HL-60/S4 treated with phorbol 12-myristate 13-acetate at 8.2 ng/mL for 4 days and 3 days (cell line): ENCODE data around the gene GARIN3.
"Not testable (repeated sequence)": the region's sequence is repeated elsewhere in the genome, so short reads cannot be mapped to it uniquely, and the experiment has no call there.

Experiments used
- in situ Hi-C: fragments of 300-500 bp; cut with MboI; formaldehyde crosslinking; loops from 2 replicates; pipeline ENCODE4 v1.15.0; 2022; ENCODE audit warnings: low sequenced_read_pairs

GARIN3 gene

GRCh38 chr5:157186309-157187045 lies 20.4 kb upstream of the GARIN3 start:
- in situ Hi-C loops, result no loop called here

GRCh38 chr5:157185122-157185521 lies 19.1 kb upstream of the GARIN3 start:
- in situ Hi-C loops, result not testable (repeated sequence)

GRCh38 chr5:157184117-157184670 lies 18.1 kb upstream of the GARIN3 start:
- in situ Hi-C loops, result no loop called here

- in situ Hi-C loops, result no loop called here
Observed at GRCh38 chr5:157182143-157182757, 16.2 kb upstream of the GARIN3 start.

- in situ Hi-C loops, result no loop called here
Observed at GRCh38 chr5:157180374-157181264, 14.6 kb upstream of the GARIN3 start, which contains the start of gene ITK. Gene ITK (plus strand): TSS chr5:157180840. CDS start chr5:157180978, 138 bp downstream.

- in situ Hi-C loops, result no loop called here
Observed at GRCh38 chr5:157178966-157179365, 12.9 kb upstream of the GARIN3 start.

- in situ Hi-C loops, result no loop called here
Observed at GRCh38 chr5:157177953-157178352, 11.9 kb upstream of the GARIN3 start.

- in situ Hi-C loops, result no loop called here
Observed at GRCh38 chr5:157175071-157175612, 9.1 kb upstream of the GARIN3 start.

GRCh38 chr5:157172403-157172802 lies 6.3 kb upstream of the GARIN3 start:
- in situ Hi-C loops, result no loop called here

- in situ Hi-C loops, result no loop called here
Observed at GRCh38 chr5:157168286-157168685, 2.2 kb upstream of the GARIN3 start.

- in situ Hi-C loops, result no loop called here
Observed at GRCh38 chr5:157167214-157167621, 1.2 kb upstream of the GARIN3 start.

GRCh38 chr5:157165668-157166067 lies 396 bp downstream of the GARIN3 start:
- in situ Hi-C loops, result no loop called here

GRCh38 chr5:157165261-157165660 lies 803 bp downstream of the GARIN3 start:
- in situ Hi-C loops, result no loop called here

- in situ Hi-C loops, result no loop called here
Observed at GRCh38 chr5:157164521-157164920, 1.5 kb downstream of the GARIN3 start.

- in situ Hi-C loops, result no loop called here
Observed at GRCh38 chr5:157162919-157163510, 3.0 kb downstream of the GARIN3 start.

- in situ Hi-C loops, result no loop called here
Observed at GRCh38 chr5:157161996-157162395, 4.1 kb downstream of the GARIN3 start.

GRCh38 chr5:157160001-157160400 lies 6.1 kb downstream of the GARIN3 start:
- in situ Hi-C loops, result no loop called here

- in situ Hi-C loops, result no loop called here
Observed at GRCh38 chr5:157159209-157159751, 6.8 kb downstream of the GARIN3 start.

- in situ Hi-C loops, result no loop called here
Observed at GRCh38 chr5:157157293-157157891, 8.7 kb downstream of the GARIN3 start.

- in situ Hi-C loops, result no loop called here
Observed at GRCh38 chr5:157155297-157155696, 10.8 kb downstream of the GARIN3 start.
